ENCODE measurements around the gene FAM13C. TPM values are rescaled to one million over a fixed set of nuclear protein-coding genes. Genes with fewer than 3 reads are reported as not detected.

FAM13C gene
- total RNA-seq, 1 experiment from 2014 or later = 0.07 TPM

GRCh38 chr10:59285073-59285472 is 77.3 kb downstream of the FAM13C start:
- ChIA-PET CTCF (no interaction called here), POLR2A (ENCODE audit: unreplicated experiment) (no interaction called here)
- Histone ChIP-seq H3K9me2 (replicated peaks; ENCODE audit: low read length) (no peaks in the 10 kb centered on the region), H3K9ac (ENCODE audit: low read length) (no peak overlapping the region), H3K27ac (ENCODE audit: low read length) (no peak overlapping the region), H3K79me2 (ENCODE audit: low read length) (no peaks in the 10 kb centered on the region), H4K20me1 (ENCODE audit: low read length) (no peaks in the 10 kb centered on the region), H3K4me2 (ENCODE audit: low read length) (no peak overlapping the region), H2AFZ (ENCODE audit: low read length) (no peak overlapping the region), H3K4me3 (ENCODE audit: low read length) (no peak overlapping the region), H3K4me1 (ENCODE audit: insufficient read depth, low read length) (peaks cover 9% of the 10 kb centered on the region), H3F3A (ENCODE audit: low read length, unreplicated experiment) (no peaks in the 10 kb centered on the region), H3K9me3 (ENCODE audit: low read length) (no peaks in the 10 kb centered on the region), H3K27me3 (ENCODE audit: low read length) (peaks cover 15% of the 10 kb centered on the region; the same call in 1 of the 2 replicates), H3K36me3 (ENCODE audit: low read depth, low read length) (no peaks in the 10 kb centered on the region)
- no peak for TF ChIP-seq CTCF (conservative IDR thresholded peaks at IDR 0.05; ENCODE audit: low read depth, low read length)
- no peak for TF ChIP-seq EZH2phosphoT487 (IDR thresholded peaks at IDR 0.05; ENCODE audit: borderline replicate concordance, low read length)
- TF ChIP-seq EZH2 (IDR thresholded peaks at IDR 0.05; ENCODE audit: low read length, unreplicated experiment) = no peak
- ATAC-seq = no peak
- intact Hi-C loops (cut with micrococcal nuclease) = no loop called here
- BruUV-seq (replicated peaks) = no TSS peak
- DNase-seq = no peak

GRCh38 chr10:59284118-59284975 is 78.0 kb downstream of the FAM13C start:
- 0 out of 2 replicates have a peak overlapping the region, but pooled peaks have one; percentile 25 for H3K27ac ChIP-seq (ENCODE audit: low read length)
- POLR2A ChIA-PET (ENCODE audit: unreplicated experiment) = no interaction called here
- H3K36me3 ChIP-seq (ENCODE audit: low read depth, low read length) = no peaks in the 10 kb centered on the region
- DNase-seq (peak; percentile 61), ATAC-seq (peak; percentile 38; the same call in 1 of the 2 replicates)
- no peaks in the 10 kb centered on the region for H4K20me1 ChIP-seq (ENCODE audit: low read length)
- H3K79me2 ChIP-seq (ENCODE audit: low read length) = no peaks in the 10 kb centered on the region
- H3K4me2 ChIP-seq (ENCODE audit: low read length) = peak overlapping the region; percentile 38; the same call in 1 of the 2 replicates
- H3K9me2 ChIP-seq (replicated peaks; ENCODE audit: low read length) = no peaks in the 10 kb centered on the region
- peaks cover 9% of the 10 kb centered on the region for H3K4me1 ChIP-seq (ENCODE audit: insufficient read depth, low read length)
- no peak overlapping the region for H3K4me3 ChIP-seq (ENCODE audit: low read length)
- no peaks in the 10 kb centered on the region for H3K9me3 ChIP-seq (ENCODE audit: low read length)
- no peak for TF ChIP-seq EZH2 (IDR thresholded peaks at IDR 0.05; ENCODE audit: low read length, unreplicated experiment)
- no peak for TF ChIP-seq CTCF (conservative IDR thresholded peaks at IDR 0.05; ENCODE audit: low read depth, low read length)
- TF ChIP-seq EZH2phosphoT487 (IDR thresholded peaks at IDR 0.05; ENCODE audit: borderline replicate concordance, low read length) = no peak
- BruUV-seq (replicated peaks) = no TSS peak
- CTCF ChIA-PET = no interaction called here
- H3F3A ChIP-seq (ENCODE audit: low read length, unreplicated experiment) = no peaks in the 10 kb centered on the region
- peaks cover 10% of the 10 kb centered on the region; the same call in 1 of the 2 replicates for H3K27me3 ChIP-seq (ENCODE audit: low read length)
- 0 out of 2 replicates have a peak overlapping the region, but pooled peaks have one; percentile 14 for H2AFZ ChIP-seq (ENCODE audit: low read length)
- H3K9ac ChIP-seq (ENCODE audit: low read length) = no peak overlapping the region
- intact Hi-C loops (cut with micrococcal nuclease) = no loop called here

Data from PC-3 (cell line).